Measurements from ENCODE around the gene ROR2. TPM values are rescaled to one million over a fixed set of nuclear protein-coding genes. Genes with fewer than 3 reads are reported as not detected.
A peak's percentile ranks its signal among the peaks of the same experiment; 100 is the strongest.

ROR2 gene
- total RNA-seq, 3 donors from 2014 or later, result 3.9 to 56.0 (median 6.5) TPM

DNA sequence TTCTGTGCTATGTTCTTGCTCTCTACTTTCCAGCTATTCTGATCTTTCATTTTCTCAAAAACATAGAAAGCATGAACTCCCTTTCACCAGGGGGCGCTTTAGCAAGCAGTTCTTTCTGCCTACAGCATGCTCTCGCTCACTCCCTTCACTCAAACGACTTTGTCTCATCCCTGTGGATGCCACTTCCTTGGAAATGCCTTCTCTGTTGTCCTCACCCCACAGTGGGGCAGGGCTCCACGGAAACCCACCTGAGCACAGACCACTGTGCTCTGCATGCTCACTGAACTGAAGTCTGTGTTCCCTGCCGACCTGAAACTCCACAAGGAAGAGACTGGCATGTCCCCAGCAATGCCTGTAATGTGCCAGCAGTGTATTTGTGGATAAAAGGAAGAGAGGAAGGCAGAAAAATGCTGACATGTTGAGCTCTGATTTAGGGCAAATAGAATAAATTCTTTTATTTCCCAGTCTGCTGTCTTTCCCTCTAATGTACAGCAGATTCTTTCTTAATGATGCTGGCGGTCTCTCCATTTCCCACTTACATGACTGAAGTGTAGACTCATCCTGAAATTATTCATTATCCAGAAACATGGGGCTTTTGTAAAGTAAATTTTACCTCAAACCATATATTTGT lies 4.9 kb upstream of the ROR2 start:
- H3K36me3 ChIP-seq (ENCODE audit: low read depth), result no peaks in the 10 kb centered on the region
- peaks cover under 1% of the 10 kb centered on the region for H3K9me3 ChIP-seq
- peak; percentile 45 for ATAC-seq
- DNase-seq, result peak in 2 of 3 donors; percentile 31 to 87
- TF ChIP-seq, protein P1, sequence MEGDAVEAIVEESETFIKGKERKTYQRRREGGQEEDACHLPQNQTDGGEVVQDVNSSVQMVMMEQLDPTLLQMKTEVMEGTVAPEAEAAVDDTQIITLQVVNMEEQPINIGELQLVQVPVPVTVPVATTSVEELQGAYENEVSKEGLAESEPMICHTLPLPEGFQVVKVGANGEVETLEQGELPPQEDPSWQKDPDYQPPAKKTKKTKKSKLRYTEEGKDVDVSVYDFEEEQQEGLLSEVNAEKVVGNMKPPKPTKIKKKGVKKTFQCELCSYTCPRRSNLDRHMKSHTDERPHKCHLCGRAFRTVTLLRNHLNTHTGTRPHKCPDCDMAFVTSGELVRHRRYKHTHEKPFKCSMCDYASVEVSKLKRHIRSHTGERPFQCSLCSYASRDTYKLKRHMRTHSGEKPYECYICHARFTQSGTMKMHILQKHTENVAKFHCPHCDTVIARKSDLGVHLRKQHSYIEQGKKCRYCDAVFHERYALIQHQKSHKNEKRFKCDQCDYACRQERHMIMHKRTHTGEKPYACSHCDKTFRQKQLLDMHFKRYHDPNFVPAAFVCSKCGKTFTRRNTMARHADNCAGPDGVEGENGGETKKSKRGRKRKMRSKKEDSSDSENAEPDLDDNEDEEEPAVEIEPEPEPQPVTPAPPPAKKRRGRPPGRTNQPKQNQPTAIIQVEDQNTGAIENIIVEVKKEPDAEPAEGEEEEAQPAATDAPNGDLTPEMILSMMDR (IDR thresholded peaks at IDR 0.05), result peak; percentile 30
- no peak overlapping the region for H3K4me3 ChIP-seq
- H3K4me1 ChIP-seq (ENCODE audit: low read depth), result peaks cover 5% of the 10 kb centered on the region
- intact Hi-C loops (cut with DNase I, micrococcal nuclease), result loop anchor here in 1 of 2 donors (10.0 kb wide), 2 partner anchors 80 to 220 kb away; no protein-coding TSS in a partner anchor

DNA sequence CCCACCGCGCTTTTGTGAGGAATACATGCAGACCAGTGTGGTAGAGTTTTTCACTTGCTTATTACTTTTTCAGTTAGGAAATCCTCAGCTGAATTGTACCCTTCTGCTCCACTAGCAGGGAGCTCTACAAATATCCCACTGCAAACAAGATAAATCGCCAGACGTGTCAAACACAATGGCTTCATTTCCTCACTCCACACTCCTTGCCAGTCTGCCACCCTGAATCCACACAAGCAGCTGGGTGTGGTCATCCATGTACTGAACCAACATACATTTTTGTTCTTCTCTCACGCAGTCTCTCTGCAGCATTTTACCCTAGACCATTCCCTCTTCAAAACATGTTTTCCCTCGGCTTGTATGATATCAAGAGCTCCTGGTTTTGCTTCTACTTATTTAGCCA lies 3.7 kb upstream of the ROR2 start:
- TF ChIP-seq, protein P1 (IDR thresholded peaks at IDR 0.05), result no peak
- Histone ChIP-seq H3K9me3 (no peaks in the 10 kb centered on the region), H3K36me3 (ENCODE audit: low read depth) (no peaks in the 10 kb centered on the region), H3K4me1 (ENCODE audit: low read depth) (peaks cover 17% of the 10 kb centered on the region), H3K4me3 (no peak overlapping the region)
- ATAC-seq (no peak), DNase-seq (no peak)
- intact Hi-C loops (cut with DNase I, micrococcal nuclease), result loop anchor here in 1 of 2 donors (10.0 kb wide), 2 partner anchors 81 to 219 kb away; no protein-coding TSS in a partner anchor

DNA sequence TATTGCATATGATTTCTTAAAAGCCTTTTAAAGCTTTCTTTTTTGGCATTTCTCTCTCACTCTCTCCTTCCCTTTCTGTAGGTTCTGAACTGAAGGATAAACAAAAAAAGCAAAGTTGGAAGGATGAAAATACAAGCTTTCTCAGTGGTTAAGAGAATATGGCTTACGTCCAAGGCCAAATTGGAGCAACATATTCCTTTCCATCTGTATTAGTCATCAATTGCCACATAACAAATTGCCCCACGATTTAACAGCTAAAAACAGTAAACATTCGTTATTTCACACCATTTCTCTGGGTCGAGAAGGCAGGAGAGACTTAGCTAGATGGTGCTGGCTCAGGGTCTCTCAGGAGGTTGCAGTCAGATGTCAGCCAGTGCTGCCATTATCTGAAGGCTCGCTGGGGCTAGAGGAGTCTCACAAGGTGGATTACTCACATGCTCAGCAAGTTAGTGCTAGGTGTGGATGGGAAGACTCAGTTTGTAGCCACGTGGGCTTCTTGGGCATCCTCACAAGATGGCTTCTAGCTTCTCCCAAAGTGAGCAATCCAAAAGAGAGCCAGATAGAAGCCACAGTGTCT lies 2.0 kb upstream of the ROR2 start:
- Histone ChIP-seq H3K36me3 (ENCODE audit: low read depth) (no peaks in the 10 kb centered on the region), H3K9me3 (no peaks in the 10 kb centered on the region), H3K4me1 (ENCODE audit: low read depth) (peaks cover 26% of the 10 kb centered on the region), H3K4me3 (no peak overlapping the region)
- DNase-seq, result no peak
- intact Hi-C loops (cut with DNase I, micrococcal nuclease), result loop anchor here in 1 of 2 donors (10.0 kb wide), 2 partner anchors 83 to 217 kb away; no protein-coding TSS in a partner anchor
- no peak for ATAC-seq
- TF ChIP-seq, protein P1 (IDR thresholded peaks at IDR 0.05), result no peak

DNA sequence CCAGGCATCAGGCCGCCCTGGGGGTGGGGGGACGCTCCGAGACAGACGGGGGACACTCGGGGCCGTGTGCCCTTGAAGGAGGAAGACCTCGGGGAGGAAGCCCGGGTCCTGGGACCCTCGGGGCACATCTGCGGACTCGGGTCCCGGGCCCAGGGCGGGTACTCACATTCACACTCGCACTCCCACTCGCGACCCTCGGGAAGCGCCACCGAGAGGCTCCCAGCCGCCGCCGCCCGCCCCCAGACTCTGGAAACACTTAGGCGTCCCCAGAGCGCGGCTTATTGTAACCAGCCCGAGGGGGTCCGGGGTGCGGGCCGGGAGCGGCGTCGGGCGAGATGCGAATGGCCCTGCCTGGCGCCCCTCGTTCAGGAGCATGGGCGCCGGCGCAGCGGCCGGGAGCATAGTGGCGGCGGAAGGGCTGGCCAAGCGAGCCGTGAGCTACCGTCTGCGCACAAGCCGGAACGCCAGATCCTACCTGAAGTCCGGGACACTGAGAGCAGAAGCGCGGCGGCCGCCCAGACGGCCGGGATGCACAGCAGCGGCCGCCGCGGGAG lies 559 bp downstream of the ROR2 start:
- Histone ChIP-seq H3K9me3 (no peaks in the 10 kb centered on the region), H3K4me3 (peak overlapping the region; percentile 22), H3K36me3 (ENCODE audit: low read depth) (no peaks in the 10 kb centered on the region), H3K4me1 (ENCODE audit: low read depth) (peaks cover 40% of the 10 kb centered on the region)
- intact Hi-C loops (cut with DNase I, micrococcal nuclease), result no loop called here
- DNase-seq (peak in 2 of 3 donors; percentile 26 to 54), ATAC-seq (peak; percentile 41)
- TF ChIP-seq, protein P1 (IDR thresholded peaks at IDR 0.05), result no peak

DNA sequence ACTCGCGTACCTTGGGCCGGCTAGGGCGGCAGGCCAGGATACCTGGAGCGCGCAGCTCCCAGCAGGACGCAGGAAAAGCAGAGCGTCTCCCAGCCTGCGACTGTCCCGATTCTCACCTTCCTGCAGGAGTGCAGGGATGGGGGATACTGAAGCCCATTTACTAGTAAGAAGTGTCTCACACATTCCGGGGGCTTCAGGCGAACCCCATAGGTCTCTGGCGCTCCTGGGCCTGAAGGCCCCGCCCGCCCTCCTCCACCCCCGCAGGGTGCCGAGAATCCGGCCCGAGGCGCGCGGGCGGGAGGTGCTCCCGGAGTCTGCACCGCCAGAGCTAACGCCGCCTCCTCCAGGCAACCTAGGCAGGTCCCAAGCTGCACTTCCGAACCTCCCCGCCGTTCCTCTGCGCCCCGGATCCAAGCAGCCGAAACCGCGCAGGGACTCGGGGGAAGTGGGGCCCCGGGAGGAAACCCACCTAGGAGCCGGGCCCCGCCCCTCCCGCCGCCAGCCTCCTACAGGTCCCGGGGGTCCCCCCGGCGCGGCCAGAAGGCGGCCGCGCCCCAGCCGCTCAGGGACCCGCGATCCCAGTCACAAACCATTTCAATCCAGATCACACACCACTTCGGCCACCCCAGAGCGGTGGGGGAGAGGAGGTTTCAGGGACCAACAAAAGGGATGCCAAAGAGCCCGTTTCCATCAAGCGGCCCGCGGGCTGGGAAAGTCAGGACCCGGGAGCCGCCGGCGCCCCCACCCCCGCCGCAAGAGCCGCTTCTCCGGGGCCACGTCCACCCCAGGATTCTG lies 1.2 kb downstream of the ROR2 start:
- peak overlapping the region; percentile 19 for H3K4me3 ChIP-seq
- DNase-seq (peak; percentile 61 to 78 (median 64)), ATAC-seq (peak; percentile 66)
- no peaks in the 10 kb centered on the region for H3K9me3 ChIP-seq
- H3K36me3 ChIP-seq (ENCODE audit: low read depth), result no peaks in the 10 kb centered on the region
- intact Hi-C loops (cut with DNase I, micrococcal nuclease), result no loop called here
- peaks cover 40% of the 10 kb centered on the region for H3K4me1 ChIP-seq (ENCODE audit: low read depth)
- TF ChIP-seq, protein P1 (IDR thresholded peaks at IDR 0.05), result no peak

Data from mucosa of descending colon (tissue), 3 donors.